HG03175 (cell line): Measurements from ENCODE around the gene FANCE.

Experiments
- ATAC-seq: cut with Tn5 transposase; IDR thresholded peaks from one replicate; pipeline ENCODE4 v1.9.1; 2021; ENCODE audit warnings: mild to moderate bottlenecking, moderate library complexity; ENCODE audit not compliant: unreplicated experiment

The FANCE gene

GRCh38 chr6:35452183-35453090 lies at the start of gene FANCE:
Gene FANCE (plus strand): TSS chr6:35452338. CDS start chr6:35452546, 208 bp downstream.
- peak; percentile 91 for ATAC-seq

- ATAC-seq = no peak
Measured at GRCh38 chr6:35402856-35403191, 49.3 kb upstream of the FANCE start.

- no peak for ATAC-seq
Measured at GRCh38 chr6:35403544-35404442, 48.3 kb upstream of the FANCE start.

GRCh38 chr6:35406711-35407485 lies 45.2 kb upstream of the FANCE start:
- ATAC-seq = no peak

- no peak for ATAC-seq
Measured at GRCh38 chr6:35409245-35409644, 42.9 kb upstream of the FANCE start.

GRCh38 chr6:35410131-35410530 lies 42.0 kb upstream of the FANCE start:
- no peak for ATAC-seq

- no peak for ATAC-seq
Measured at GRCh38 chr6:35411066-35411465, 41.1 kb upstream of the FANCE start.

GRCh38 chr6:35412102-35412501 lies 40.0 kb upstream of the FANCE start:
- no peak for ATAC-seq

GRCh38 chr6:35413911-35414310 lies 38.2 kb upstream of the FANCE start:
- no peak for ATAC-seq

- no peak for ATAC-seq
Measured at GRCh38 chr6:35415065-35415891, 36.9 kb upstream of the FANCE start.

- ATAC-seq = no peak
Measured at GRCh38 chr6:35417979-35418661, 34.0 kb upstream of the FANCE start.

GRCh38 chr6:35419417-35419816 lies 32.7 kb upstream of the FANCE start:
- no peak for ATAC-seq

GRCh38 chr6:35419961-35420360 lies 32.2 kb upstream of the FANCE start:
- no peak for ATAC-seq

GRCh38 chr6:35425284-35425683 lies 26.9 kb upstream of the FANCE start:
- ATAC-seq = no peak

GRCh38 chr6:35426074-35426473 lies 26.1 kb upstream of the FANCE start:
- ATAC-seq = no peak

- no peak for ATAC-seq
Measured at GRCh38 chr6:35427435-35427834, 24.7 kb upstream of the FANCE start.

- no peak for ATAC-seq
Measured at GRCh38 chr6:35427851-35428321, 24.3 kb upstream of the FANCE start.

GRCh38 chr6:35428421-35429149 lies 23.6 kb upstream of the FANCE start:
- no peak for ATAC-seq

GRCh38 chr6:35429463-35429862 lies 22.7 kb upstream of the FANCE start:
- no peak for ATAC-seq
